GM19351 (cell line): ENCODE measurements around the gene FEM1A.
"Not testable (repeated sequence)": the region's sequence is repeated elsewhere in the genome, so short reads cannot be mapped to it uniquely, and the experiment has no call there.

Experiments
- ATAC-seq: cut with Tn5 transposase; IDR thresholded peaks from one replicate; pipeline ENCODE4 v1.9.1; 2021; ENCODE audit warnings: mild to moderate bottlenecking, moderate library complexity; ENCODE audit not compliant: unreplicated experiment

Gene FEM1A

DNA sequence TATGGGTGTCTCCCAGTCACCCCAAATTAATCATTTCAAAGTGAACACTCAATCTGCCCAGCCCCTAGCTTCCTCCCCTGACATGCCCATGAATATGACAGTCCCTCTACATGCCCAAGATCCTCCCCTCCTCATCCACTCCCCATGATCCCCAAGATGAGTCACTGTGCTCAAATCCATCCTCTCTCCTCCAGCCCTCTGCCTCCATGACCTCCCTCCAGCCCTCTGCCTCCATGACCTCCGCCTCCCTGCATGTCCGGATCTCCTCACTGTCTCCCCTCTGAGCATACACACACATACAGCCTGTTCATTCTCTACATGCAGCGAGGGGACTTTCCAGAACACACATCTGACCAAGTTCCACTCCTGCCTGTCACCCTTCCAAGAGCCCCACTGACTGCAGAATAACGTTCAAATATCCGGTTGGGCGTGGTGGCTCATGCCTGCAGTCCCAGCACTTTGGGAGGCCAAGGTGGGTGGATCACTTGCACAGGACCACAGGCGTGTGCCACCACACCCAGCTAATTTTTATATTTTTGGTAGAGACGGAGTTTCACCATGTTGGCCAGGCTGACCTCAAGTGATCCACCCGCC, 18.4 kb upstream of the FEM1A start:
- no peak for ATAC-seq

DNA sequence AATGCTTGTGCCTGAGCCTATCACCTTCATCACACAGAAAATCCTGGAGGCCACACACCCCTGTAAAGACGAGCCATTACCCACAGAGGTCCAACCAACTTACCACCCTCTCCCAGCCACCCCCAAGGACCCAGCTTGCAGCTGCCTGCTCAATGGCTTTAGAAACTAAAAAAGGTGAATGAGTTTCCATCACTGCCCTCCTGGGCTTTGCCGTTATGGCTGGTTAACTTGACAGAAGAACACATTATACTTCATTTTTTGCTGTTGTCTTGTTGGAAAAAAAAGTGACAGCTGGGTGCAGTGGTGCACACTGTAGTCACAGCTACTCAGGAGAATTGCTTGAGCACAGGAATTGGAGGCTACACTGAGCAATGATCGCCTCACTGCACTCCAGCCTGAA, 17.4 kb upstream of the FEM1A start:
- no peak for ATAC-seq

DNA sequence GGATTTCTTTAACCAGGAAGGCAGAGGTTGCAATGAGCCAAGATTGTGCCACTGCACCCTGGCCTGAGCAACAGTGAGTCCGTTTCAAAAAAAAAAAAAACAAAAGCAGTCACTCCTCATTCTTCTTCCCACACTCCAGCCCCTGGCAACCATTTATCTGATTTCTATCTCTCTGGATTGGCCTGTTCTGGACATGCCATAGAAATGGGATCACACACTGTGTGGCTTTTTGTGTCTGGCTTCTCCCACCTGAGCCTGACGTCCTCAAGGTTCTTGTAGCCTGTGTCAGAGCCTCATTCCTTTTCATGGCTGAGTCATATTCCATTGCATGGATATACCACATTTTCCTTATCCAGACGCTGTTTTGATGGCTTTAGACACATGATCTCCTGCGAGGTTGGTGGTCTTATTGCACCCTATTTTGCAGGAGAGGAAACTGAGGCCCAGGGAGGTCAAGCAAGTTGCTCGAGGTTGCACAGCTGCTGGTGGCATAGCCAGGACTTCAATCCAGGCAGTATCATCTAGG, 15.8 kb upstream of the FEM1A start:
- no peak for ATAC-seq

DNA sequence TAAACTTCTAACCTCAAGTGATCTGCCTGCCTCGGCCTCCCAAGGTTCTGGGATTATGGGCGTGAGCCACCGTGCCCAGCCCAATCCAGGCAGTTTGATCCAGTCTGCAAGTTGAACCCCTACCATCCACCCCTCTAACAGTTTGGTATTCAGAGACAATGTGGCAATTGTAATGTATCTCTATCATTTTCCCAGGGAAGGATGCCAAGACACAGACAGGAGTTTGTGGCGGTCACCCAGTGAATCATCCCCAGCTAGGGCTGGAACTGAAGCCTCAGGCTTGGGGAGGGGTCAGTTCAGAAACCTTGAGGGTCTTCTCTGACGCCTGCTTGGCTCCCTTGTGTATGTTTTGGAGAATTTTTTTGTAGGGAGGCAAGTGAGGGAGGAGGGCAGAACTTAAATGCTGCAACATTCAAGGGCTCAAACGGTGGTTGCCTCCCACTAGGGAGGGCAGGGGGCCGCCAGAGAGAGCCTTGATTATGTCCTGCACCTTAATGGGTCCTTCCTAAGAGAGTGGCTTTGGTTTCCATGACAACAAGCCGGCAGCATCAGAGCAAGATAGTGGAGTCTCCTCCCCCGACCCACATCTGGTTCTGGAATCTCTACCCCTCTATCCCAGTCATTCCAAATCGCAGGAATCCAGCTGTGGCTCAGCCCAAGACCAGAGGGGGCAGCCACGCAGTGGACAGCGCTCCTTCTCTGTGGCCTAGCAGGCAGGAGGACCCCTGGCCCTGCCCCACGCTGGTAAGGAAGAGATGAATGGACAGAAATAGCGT, 14.9 kb upstream of the FEM1A start:
- no peak for ATAC-seq

DNA sequence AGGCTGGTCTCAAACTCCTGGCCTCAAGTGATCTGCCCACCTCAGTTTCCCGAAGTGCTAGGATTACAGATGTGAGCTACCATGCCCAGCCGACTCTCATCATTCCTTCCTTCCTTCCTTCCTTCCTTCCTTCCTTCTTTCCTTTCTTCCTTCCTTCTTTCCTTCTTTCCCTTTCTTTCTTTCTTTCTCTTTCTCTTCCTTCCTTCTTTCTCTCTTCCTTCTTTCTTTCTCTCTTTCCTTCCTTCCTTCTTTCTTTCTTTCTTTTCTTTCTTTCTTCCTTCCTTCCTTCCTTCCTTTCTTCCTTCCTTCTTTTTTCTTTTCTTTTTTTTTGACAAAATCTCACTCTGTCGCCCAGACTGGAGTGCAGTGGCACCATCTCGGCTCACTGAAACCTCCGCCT, 13.4 kb upstream of the FEM1A start:
- ATAC-seq, result not testable (repeated sequence)

DNA sequence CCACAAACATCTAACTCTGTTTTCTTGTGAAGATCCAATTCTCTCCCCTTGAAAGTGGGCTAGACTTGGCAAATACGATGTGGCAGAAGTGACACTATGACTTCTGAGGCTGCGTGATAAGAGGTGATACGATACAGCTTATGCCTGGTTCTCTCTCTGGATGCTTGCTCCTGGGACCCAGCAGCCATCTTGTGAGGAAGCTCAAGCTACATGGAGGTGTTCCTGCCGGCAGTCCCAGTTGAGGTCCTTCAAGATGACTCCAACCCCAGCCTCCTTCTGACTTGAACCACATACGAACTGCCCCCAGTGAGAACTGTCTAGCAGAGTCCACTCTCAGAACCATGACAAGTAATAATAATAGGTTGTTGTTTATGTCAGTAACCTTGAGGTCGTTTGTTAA, 10.7 kb upstream of the FEM1A start:
- no peak for ATAC-seq

DNA sequence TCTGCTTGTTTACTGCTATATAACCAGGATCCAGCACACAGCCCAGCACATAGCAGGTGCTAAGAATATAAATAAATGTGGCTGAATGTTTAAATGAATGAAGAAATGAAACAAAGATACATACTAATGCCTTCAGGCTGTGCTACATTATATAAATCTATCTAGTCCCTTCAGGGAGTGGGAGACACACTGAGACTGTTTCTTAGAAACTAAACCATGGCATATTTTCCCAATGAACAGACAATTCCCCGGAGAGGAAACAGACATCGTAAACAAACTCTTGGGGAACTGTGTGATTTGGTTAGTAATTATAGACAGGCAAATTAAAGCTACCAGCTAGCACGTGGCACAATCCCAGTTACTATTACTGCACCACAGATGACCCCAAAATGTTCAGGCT, 9.7 kb upstream of the FEM1A start:
- ATAC-seq, result no peak

DNA sequence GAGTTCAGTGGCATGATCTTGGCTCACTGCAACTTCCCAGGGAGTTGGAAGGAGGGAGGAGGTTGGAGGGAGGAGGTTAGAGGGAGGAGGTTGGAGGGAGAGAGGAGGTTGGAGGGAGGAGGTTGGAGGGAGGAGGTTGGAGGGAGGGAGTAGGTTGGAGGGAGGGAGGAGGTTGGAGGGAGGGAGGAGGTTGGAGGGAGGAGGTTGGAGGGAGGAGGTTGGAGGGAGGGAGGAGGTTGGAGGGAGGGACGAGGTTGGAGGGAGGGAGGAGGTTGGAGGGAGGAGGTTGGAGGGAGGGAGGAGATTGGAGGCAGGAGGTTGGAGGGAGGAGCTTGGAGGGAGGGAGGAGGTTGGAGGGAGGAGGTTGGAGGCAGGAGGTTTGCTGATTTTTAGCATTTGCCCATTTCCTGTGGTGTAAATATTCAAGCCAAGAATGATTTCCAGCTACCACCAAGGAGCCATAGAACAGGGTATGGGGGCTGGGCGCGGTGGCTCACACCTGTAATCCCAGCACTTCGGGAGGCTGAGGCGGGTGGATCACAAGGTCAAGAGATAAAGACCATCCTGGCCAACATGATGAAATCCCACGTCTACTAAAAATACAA, 5.0 kb upstream of the FEM1A start:
- not testable (repeated sequence) for ATAC-seq

DNA sequence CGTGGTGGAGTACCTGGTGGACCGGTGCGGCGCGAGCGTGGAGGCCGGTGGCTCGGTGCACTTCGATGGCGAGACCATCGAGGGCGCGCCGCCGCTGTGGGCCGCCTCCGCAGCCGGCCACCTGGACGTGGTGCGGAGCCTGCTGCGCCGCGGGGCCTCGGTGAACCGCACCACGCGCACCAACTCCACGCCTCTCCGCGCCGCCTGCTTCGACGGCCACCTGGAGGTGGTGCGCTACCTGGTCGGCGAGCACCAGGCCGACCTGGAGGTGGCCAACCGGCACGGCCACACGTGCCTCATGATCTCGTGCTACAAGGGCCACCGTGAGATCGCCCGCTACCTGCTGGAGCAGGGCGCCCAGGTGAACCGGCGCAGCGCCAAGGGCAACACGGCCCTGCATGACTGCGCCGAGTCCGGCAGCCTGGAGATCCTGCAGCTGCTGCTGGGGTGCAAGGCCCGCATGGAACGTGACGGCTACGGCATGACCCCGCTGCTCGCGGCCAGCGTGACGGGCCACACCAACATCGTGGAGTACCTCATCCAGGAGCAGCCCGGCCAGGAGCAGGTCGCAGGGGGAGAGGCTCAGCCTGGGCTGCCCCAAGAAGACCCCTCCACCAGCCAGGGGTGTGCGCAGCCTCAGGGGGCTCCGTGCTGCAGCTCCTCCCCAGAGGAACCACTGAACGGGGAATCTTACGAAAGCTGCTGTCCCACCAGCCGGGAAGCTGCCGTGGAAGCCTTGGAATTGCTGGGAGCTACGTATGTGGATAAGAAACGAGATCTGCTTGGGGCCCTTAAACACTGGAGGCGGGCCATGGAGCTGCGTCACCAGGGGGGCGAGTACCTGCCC, 708 bp downstream of the FEM1A start:
- not testable (repeated sequence) for ATAC-seq

DNA sequence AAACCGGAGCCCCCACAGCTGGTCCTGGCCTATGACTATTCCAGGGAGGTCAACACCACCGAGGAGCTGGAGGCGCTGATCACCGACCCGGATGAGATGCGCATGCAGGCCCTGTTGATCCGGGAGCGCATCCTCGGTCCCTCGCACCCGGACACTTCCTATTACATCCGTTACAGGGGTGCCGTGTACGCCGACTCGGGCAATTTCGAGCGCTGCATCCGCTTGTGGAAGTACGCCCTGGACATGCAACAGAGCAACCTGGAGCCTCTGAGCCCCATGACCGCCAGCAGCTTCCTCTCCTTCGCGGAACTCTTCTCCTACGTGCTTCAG, 1.3 kb downstream of the FEM1A start:
- ATAC-seq, result not testable (repeated sequence)

DNA sequence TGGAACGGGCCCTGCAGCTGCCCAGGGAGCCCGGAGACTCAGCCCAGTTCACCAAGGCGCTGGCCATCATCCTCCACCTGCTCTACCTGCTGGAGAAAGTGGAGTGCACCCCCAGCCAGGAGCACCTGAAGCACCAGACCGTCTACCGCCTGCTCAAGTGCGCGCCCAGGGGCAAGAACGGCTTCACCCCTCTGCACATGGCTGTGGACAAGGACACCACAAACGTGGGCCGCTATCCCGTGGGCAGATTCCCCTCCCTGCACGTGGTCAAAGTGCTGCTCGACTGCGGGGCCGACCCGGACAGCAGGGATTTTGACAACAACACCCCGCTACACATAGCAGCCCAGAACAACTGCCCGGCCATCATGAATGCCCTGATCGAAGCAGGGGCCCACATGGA, 1.7 kb downstream of the FEM1A start:
- ATAC-seq, result not testable (repeated sequence)

DNA sequence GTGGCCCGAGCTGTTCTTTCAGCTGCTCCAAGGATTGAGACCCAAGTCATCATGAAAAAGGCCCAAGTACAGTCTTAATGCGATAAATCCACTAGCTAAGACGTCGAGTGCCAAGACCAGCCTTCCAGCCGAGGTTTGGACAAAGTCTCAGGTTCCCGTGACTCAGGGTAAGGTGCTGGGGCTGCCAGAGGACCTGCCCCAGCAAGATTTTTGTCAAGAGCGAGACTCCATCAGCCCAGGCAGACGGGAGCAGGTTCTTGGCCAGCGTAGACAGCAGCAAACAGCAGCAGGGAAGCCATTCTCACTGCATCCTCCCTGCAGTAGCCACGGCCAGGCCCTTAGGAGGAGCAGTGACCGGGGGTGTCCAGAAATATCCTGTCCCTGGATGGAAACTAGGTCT, 3.4 kb downstream of the FEM1A start:
- no peak for ATAC-seq

DNA sequence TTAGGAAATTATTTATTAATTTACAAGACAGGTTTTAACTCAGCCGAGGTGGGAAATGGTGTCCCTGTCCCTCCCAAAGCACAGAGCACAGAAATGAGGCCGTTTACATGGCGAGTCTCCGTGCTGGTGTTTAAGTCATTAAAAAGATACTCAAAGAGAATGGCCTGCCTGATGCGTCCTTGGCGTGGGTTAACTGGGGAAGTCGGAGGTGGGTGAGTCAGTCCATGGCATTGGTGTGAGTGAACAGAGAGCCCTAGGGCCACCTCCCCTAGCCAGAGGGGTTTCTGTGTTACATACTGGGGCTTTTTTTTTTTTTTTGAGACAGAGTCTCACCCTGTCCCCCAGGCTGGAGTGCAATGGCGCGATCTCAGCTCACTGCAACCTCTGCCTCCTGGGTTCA, 3.9 kb downstream of the FEM1A start:
- no peak for ATAC-seq

DNA sequence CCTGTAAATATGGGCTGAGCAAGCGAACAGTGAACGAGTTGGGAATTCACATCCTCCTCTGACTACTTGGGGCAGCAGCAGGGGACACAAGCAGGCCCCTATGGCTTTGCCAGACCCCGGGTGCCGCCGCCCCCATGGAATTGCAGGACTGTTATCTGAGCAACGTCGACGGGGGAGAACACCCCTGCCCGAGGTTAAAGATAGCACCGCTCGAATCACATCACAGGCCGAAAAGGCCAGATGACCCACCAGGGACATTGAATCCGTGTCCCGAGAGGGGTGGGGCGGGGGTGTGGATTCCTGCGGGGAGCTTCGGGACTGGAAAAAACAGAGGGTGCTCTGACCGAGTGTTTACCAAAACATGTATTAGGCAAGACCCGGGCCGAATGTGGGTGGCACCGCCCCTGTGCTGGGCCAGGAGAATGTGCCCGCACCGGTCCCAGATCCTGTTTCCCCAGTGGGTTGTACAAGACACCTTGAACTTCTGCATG, 9.1 kb downstream of the FEM1A start:
- ATAC-seq, result no peak

DNA sequence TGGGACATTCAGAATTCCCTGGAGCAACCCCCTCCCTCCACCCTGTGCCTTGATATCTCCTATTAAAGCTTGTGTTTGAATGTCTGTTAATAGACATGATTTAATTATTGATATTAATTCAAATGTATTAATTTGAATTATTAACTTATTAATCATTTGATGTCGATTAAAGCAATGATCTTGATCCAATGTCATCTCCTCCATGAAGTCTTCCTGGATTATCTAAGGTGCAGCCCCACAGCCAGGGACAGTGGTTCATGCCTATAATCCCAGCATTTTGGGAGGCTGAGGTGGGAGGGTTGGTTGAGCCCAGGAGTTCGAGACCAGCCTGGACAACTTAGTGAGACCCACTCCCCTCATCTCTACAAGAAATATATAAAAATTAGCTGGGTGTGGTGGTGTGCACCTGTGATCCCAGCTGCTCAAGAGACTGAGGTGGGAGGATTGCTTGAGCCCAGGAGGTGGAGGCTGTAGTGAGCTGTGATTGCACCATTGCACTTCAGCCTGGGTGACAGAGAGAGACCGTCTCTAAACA, 9.6 kb downstream of the FEM1A start:
- ATAC-seq, result no peak

DNA sequence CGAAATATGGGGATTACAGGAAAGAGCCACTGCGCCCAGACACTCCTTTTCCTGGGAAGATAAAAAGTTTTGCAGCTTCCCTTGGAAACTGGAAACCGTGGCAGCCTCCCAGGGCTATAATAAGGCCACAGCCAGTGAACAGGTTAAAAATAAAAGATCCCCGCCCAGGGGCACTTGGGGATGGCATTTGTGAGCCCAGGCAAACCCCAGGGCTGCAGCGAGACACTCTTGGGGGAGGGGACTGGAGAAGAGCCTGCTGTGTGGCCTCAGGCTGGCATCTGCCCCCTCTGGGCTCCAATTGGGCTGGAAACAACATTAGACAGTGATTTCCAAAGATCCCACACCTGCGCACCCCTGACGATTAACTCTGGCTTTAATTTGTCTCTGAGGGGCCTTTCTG, 11.2 kb downstream of the FEM1A start:
- no peak for ATAC-seq

DNA sequence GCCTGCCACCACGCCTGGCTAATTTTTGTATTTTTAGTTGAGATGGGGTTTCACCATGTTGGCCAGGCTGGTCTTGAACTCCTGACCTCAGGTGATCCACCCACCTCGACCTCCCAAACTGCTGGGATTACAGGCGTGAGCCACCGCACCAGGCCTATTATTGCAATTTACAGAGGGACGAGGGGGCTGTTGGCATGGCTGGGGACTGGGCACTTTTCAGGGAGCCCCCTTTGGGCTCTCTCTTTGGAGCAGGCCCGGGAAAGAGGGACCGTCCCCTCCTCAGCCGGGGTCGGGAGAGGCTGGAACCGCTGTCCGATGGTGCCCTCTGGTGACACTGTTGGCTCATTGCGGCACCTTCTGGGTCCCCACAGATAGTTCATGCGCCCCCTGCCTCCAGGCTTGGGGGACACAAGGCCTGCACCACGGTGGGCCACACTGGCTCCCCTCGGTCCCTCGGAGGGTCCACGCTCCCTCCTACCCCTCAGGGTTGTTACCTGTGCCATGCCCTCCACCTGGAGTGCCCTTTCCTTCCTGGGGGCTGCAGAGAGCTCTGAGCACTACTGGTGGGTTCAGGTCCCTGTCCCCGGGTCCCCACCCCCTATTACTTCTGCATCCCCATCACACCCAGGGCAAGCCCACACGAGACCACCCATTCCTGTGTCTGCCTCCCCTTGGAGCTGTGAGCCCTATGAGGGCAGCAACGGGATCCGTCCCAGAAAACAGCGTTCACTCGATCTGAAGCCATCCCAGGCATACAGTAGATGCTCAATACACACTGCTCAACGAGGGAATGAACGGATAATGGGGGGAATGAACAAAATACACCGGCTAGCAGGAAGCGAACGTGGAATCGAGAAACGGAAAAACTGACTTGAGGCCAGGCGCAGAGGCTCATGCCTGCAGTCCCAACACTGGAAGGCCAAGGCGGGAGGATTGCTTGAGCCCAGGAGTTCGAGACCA, 12.5 kb downstream of the FEM1A start:
- no peak for ATAC-seq

DNA sequence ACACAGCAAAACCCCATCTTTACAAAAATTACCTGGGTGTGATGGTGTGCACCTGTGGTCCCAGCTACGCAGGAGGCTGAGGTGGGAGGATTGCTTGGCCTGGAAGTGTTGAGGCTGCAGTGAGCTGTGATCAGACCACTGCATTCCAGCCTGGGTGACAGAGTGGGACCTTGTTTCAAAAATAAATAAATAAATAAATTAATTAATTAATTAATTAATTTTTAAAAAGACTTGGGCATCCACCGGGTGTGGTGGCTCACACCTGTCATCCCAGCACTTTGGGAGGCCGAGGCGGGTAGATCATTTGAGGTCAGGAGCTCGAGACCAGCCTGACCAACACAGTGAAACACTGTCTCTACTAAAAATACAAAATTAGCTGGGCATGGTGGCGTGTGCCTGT, 13.6 kb downstream of the FEM1A start:
- not testable (repeated sequence) for ATAC-seq

DNA sequence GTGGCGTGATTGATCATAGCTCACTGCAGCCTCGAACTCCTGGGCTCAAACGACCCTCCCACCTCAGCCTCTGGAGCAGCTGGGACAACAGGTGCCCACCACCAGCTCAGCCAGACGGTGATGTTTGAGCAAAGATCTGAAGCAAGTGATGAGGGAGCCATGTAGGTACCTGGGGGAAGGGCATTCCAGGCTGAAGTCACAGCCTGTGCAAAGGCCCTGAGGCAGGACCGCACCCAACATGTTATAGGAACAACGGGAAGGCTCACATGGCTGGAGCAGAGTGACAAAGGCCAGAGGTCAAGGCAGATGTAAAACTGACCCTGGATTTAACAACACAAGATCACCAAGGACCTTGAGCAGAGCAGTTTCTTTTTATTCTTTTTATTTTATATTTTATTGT, 14.8 kb downstream of the FEM1A start:
- no peak for ATAC-seq

DNA sequence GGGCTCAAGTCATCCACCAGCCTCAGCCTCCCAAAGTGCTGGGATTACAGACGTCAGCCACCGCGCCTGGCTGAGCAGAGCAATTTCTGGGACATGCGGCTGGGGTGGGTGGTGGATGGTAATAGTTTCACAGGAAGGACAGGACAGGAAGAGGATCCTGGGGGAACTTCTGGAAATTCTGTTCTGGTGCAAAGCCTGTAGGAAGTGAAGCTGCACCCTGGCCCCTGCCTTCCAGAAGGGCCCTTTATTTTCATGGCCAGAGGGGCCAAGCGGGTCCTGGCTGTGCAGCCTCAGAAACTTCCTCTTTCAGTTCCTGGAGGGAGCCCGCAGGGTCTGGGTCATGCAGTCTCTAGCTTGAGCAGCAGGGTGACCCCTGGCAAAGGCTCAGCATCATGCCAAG, 15.7 kb downstream of the FEM1A start:
- no peak for ATAC-seq
